Memory B cell (primary cell): Measurements from ENCODE around the gene BDNF.
"Not testable (repeated sequence)": the region's sequence is repeated elsewhere in the genome, so short reads cannot be mapped to it uniquely, and the experiment has no call there.

Source experiments
- ATAC-seq: fragments of 150-1000 bp; cut with Tn5 transposase; 2 replicates; pipeline ENCODE4 v1.10.0; 2021; ENCODE audit warnings: low read depth, mild to moderate bottlenecking, moderate library complexity
- DNase-seq, 2 donors: peaks; one replicate each; pipeline ENCODE4 v3.0.0; 2022; ENCODE audit warnings: low spot score in 2 of 2
- H3K27ac Mint-ChIP-seq: one replicate; pipeline ENCODE4 v1.8.0; 2022; ENCODE audit warnings: mild to moderate bottlenecking, moderate library complexity, mixed read lengths
- H3K27me3 Mint-ChIP-seq: one replicate; pipeline ENCODE4 v1.8.0; 2022; ENCODE audit warnings: mixed read lengths
- H3K36me3 Mint-ChIP-seq: one replicate; pipeline ENCODE4 v1.8.0; 2022; ENCODE audit warnings: mild to moderate bottlenecking, mixed read lengths
- H3K4me1 Mint-ChIP-seq: one replicate; pipeline ENCODE4 v1.8.0; 2022; ENCODE audit warnings: mixed read lengths
- H3K4me3 Mint-ChIP-seq: one replicate; pipeline ENCODE4 v1.8.0; 2022; ENCODE audit warnings: mild to moderate bottlenecking, moderate library complexity, mixed read lengths
- H3K9me3 Mint-ChIP-seq: one replicate; pipeline ENCODE4 v1.8.0; 2022; ENCODE audit warnings: mixed read lengths

Gene BDNF

GRCh38 chr11:27665508-27666101 is 34.6 kb downstream of the BDNF start:
- ATAC-seq, H3K27ac Mint-ChIP-seq, H3K27me3 Mint-ChIP-seq, H3K4me3 Mint-ChIP-seq, H3K9me3 Mint-ChIP-seq, DNase-seq, H3K36me3 Mint-ChIP-seq, H3K4me1 Mint-ChIP-seq: not testable (repeated sequence)

GRCh38 chr11:27663326-27663725 is 36.9 kb downstream of the BDNF start:
- no peak for DNase-seq
- Mint-ChIP-seq H3K4me3 (no peak overlapping the region), H3K27me3 (peaks cover 5% of the 10 kb centered on the region), H3K9me3 (peaks cover 3% of the 10 kb centered on the region), H3K27ac (no peak overlapping the region), H3K4me1 (no peaks in the 10 kb centered on the region), H3K36me3 (peaks cover 7% of the 10 kb centered on the region)
- ATAC-seq: no peak

- DNase-seq (no peak), ATAC-seq (no peak)
- H3K4me1 Mint-ChIP-seq: no peaks in the 10 kb centered on the region
- no peak overlapping the region for H3K4me3 Mint-ChIP-seq
- no peak overlapping the region for H3K27ac Mint-ChIP-seq
- peaks cover 8% of the 10 kb centered on the region for H3K36me3 Mint-ChIP-seq
- H3K27me3 Mint-ChIP-seq: peaks cover 5% of the 10 kb centered on the region
- H3K9me3 Mint-ChIP-seq: peaks cover 1% of the 10 kb centered on the region
Measured at GRCh38 chr11:27660171-27660570, 40.1 kb downstream of the BDNF start.

GRCh38 chr11:27658535-27659236 is 41.6 kb downstream of the BDNF start:
- H3K4me3 Mint-ChIP-seq: no peak overlapping the region

GRCh38 chr11:27656806-27657483 is 43.3 kb downstream of the BDNF start:
- no peak overlapping the region for H3K4me3 Mint-ChIP-seq
- ATAC-seq: no peak
- H3K9me3 Mint-ChIP-seq: peaks cover 1% of the 10 kb centered on the region
- H3K36me3 Mint-ChIP-seq: peaks cover 8% of the 10 kb centered on the region
- no peaks in the 10 kb centered on the region for H3K4me1 Mint-ChIP-seq
- no peak overlapping the region for H3K27ac Mint-ChIP-seq
- DNase-seq: no peak
- peaks cover 5% of the 10 kb centered on the region for H3K27me3 Mint-ChIP-seq

More at GRCh38 chr11:27658535-27659236, 41.6 kb downstream of the BDNF start:
- Mint-ChIP-seq H3K4me1 (no peaks in the 10 kb centered on the region), H3K9me3 (peaks cover 1% of the 10 kb centered on the region), H3K27ac (no peak overlapping the region), H3K36me3 (peaks cover 8% of the 10 kb centered on the region), H3K27me3 (peaks cover 5% of the 10 kb centered on the region)
- DNase-seq (no peak), ATAC-seq (no peak)

GRCh38 chr11:27656320-27656719 is 43.9 kb downstream of the BDNF start:
- ATAC-seq (no peak), DNase-seq (no peak)
- Mint-ChIP-seq H3K4me3 (no peak overlapping the region), H3K4me1 (no peaks in the 10 kb centered on the region), H3K9me3 (no peaks in the 10 kb centered on the region), H3K36me3 (peaks cover 2% of the 10 kb centered on the region), H3K27me3 (no peaks in the 10 kb centered on the region), H3K27ac (no peak overlapping the region)

GRCh38 chr11:27653990-27654758 is 46.1 kb downstream of the BDNF start:
- no peak for DNase-seq
- H3K4me3 Mint-ChIP-seq: no peak overlapping the region
- H3K27me3 Mint-ChIP-seq: no peaks in the 10 kb centered on the region
- peaks cover 2% of the 10 kb centered on the region for H3K36me3 Mint-ChIP-seq
- no peak overlapping the region for H3K27ac Mint-ChIP-seq
- H3K4me1 Mint-ChIP-seq: no peaks in the 10 kb centered on the region
- no peaks in the 10 kb centered on the region for H3K9me3 Mint-ChIP-seq
- ATAC-seq: no peak

GRCh38 chr11:27651711-27652110 is 48.5 kb downstream of the BDNF start:
- no peak for DNase-seq
- Mint-ChIP-seq H3K4me1 (no peaks in the 10 kb centered on the region), H3K27me3 (no peaks in the 10 kb centered on the region), H3K27ac (no peak overlapping the region), H3K4me3 (no peak overlapping the region), H3K36me3 (no peaks in the 10 kb centered on the region), H3K9me3 (no peaks in the 10 kb centered on the region)
- ATAC-seq: no peak

GRCh38 chr11:27650988-27651387 is 49.3 kb downstream of the BDNF start:
- H3K9me3 Mint-ChIP-seq: no peaks in the 10 kb centered on the region

GRCh38 chr11:27649800-27650199 is 50.5 kb downstream of the BDNF start:
- DNase-seq (no peak), ATAC-seq (no peak)
- Mint-ChIP-seq H3K4me1 (no peaks in the 10 kb centered on the region), H3K27me3 (no peaks in the 10 kb centered on the region), H3K36me3 (no peaks in the 10 kb centered on the region), H3K9me3 (no peaks in the 10 kb centered on the region), H3K27ac (no peak overlapping the region), H3K4me3 (no peak overlapping the region)

More at GRCh38 chr11:27650988-27651387, 49.3 kb downstream of the BDNF start:
- ATAC-seq: no peak
- no peaks in the 10 kb centered on the region for H3K27me3 Mint-ChIP-seq
- H3K36me3 Mint-ChIP-seq: no peaks in the 10 kb centered on the region
- H3K27ac Mint-ChIP-seq: no peak overlapping the region
- no peak for DNase-seq
- no peak overlapping the region for H3K4me3 Mint-ChIP-seq
- no peaks in the 10 kb centered on the region for H3K4me1 Mint-ChIP-seq

- Mint-ChIP-seq H3K36me3 (no peaks in the 10 kb centered on the region), H3K4me3 (no peak overlapping the region), H3K27me3 (no peaks in the 10 kb centered on the region), H3K4me1 (no peaks in the 10 kb centered on the region), H3K27ac (no peak overlapping the region), H3K9me3 (no peaks in the 10 kb centered on the region)
- no peak for DNase-seq
- ATAC-seq: no peak
Measured at GRCh38 chr11:27648840-27649239, 51.4 kb downstream of the BDNF start.

- no peak overlapping the region for H3K4me3 Mint-ChIP-seq
- no peaks in the 10 kb centered on the region for H3K36me3 Mint-ChIP-seq
- H3K4me1 Mint-ChIP-seq: no peaks in the 10 kb centered on the region
- DNase-seq: no peak
- H3K27ac Mint-ChIP-seq: no peak overlapping the region
- no peaks in the 10 kb centered on the region for H3K27me3 Mint-ChIP-seq
- H3K9me3 Mint-ChIP-seq: no peaks in the 10 kb centered on the region
- no peak for ATAC-seq
Measured at GRCh38 chr11:27646051-27646818, 54.0 kb downstream of the BDNF start.

- Mint-ChIP-seq H3K36me3 (peaks cover 1% of the 10 kb centered on the region), H3K4me3 (no peak overlapping the region), H3K4me1 (no peaks in the 10 kb centered on the region), H3K9me3 (no peaks in the 10 kb centered on the region), H3K27ac (no peak overlapping the region), H3K27me3 (no peaks in the 10 kb centered on the region)
- ATAC-seq (no peak), DNase-seq (no peak)
Measured at GRCh38 chr11:27642954-27643353, 57.3 kb downstream of the BDNF start.
